K562 (cell line): ENCODE results near the gene LHPP. TPM values are rescaled to one million over a fixed set of nuclear protein-coding genes. Genes with fewer than 3 reads are reported as not detected.

Experiments used
- CBFA2T3 ChIP-seq: fragments of 450-650 bp; IDR thresholded peaks from 2 replicates; pipeline ENCODE4 v1.6.1; 2017
- CHD1 ChIP-seq: fragments of 200-600 bp; sonication (generic); IDR thresholded peaks from one replicate; pipeline ENCODE4 v1.6.1; 2012; ENCODE audit warnings: mild to moderate bottlenecking, moderate library complexity, low read length, inconsistent platforms
- GABPB1 ChIP-seq: sonication (generic); formaldehyde crosslinking; IDR thresholded peaks from 2 replicates; pipeline ENCODE4 v1.8.0; 2022; ENCODE audit warnings: mild to moderate bottlenecking, missing genetic modification reagents
- HIVEP1 ChIP-seq: fragments of 250-450 bp; sonication (Bioruptor Pico); IDR thresholded peaks from 2 replicates; pipeline ENCODE4 v1.4.0; 2020; ENCODE audit warnings: mild to moderate bottlenecking
- LCOR ChIP-seq: sonication (generic); formaldehyde crosslinking; IDR thresholded peaks from 2 replicates; pipeline ENCODE4 v1.8.0; 2022; ENCODE audit warnings: mild to moderate bottlenecking, missing genetic modification reagents
- MNT ChIP-seq, 2 experiments: fragments of 450-650 bp; conservative IDR thresholded peaks; 2 replicates each; pipeline ENCODE4 v1.6.1; 2017; ENCODE audit warnings: mild to moderate bottlenecking in 2 of 2, moderate library complexity in 2 of 2
- SPI1 ChIP-seq: IDR thresholded peaks from 2 replicates; pipeline ENCODE4 v1.6.1; 2011; ENCODE audit warnings: low read depth, low read length, control low read depth, borderline replicate concordance
- TAL1 ChIP-seq: fragments of 450-650 bp; IDR thresholded peaks from 2 replicates; pipeline ENCODE4 v1.6.1; 2016; ENCODE audit warnings: mild to moderate bottlenecking
- TEAD1 ChIP-seq, 2 experiments: fragments of 450-650 bp in 1 of 2; sonication (generic) in 1 of 2; formaldehyde crosslinking; IDR thresholded peaks; 2 replicates each; pipeline versions ENCODE4 v1.4.0 to v1.8.0; 2020 to 2022; ENCODE audit warnings: mild to moderate bottlenecking in 2 of 2, missing genetic modification reagents in 1 of 2
- TEAD4 ChIP-seq, 2 experiments: sonication (generic) in 1 of 2; formaldehyde crosslinking in 1 of 2; IDR thresholded peaks; 2 replicates each; pipeline versions ENCODE4 v1.6.1 to v1.8.0; 2012 to 2022; ENCODE audit warnings: borderline replicate concordance in 1 of 2, inconsistent platforms in 1 of 2, low read length in 1 of 2, mild to moderate bottlenecking in 1 of 2, missing genetic modification reagents in 1 of 2
- TFAP4 ChIP-seq: sonication (generic); formaldehyde crosslinking; IDR thresholded peaks from 2 replicates; pipeline ENCODE4 v1.8.0; 2022; ENCODE audit warnings: missing genetic modification reagents, mild to moderate bottlenecking, moderate library complexity, borderline replicate concordance
- TRIM24 ChIP-seq, 2 experiments: fragments of 450-650 bp; IDR thresholded peaks; 2 replicates each; pipeline ENCODE4 v1.6.1; 2016
- XRCC5 ChIP-seq: fragments of 200-400 bp; formaldehyde crosslinking; IDR thresholded peaks from 2 replicates; pipeline ENCODE4 v1.6.1; 2017; ENCODE audit warnings: low read depth, mild to moderate bottlenecking, low read length
- ZEB2 ChIP-seq: fragments of 450-650 bp; IDR thresholded peaks from 2 replicates; pipeline ENCODE4 v1.6.1; 2016
- polyA plus RNA-seq, 8 experiments: library from polyadenylated mRNA; depleted of rRNA in 4 of 8; stranded (reverse) in 5 of 8; unstranded in 3 of 8; fragments of >200 nt; fragmentation: Nextera tagmentation in 2 of 8; fragmentation: Illumina TruSeq in 1 of 8; extraction: Ambion mirVana in 2 of 8; extraction: Trizol in 1 of 8; gene quantifications; 2 replicates each; pipeline versions ENCODE4 v1.2.1 to v1.2.3, GENCODE V29; 2011 to 2014; ENCODE audit warnings: inconsistent platforms in 1 of 8, missing spikeins in 1 of 8
- total RNA-seq, 7 experiments: library from RNA; depleted of rRNA in 6 of 7; stranded (reverse); fragments of >200 nt in 6 of 7; fragmentation: Illumina TruSeq in 2 of 7; extraction: Trizol in 2 of 7; gene quantifications; 2 replicates each; pipeline versions ENCODE4 v1.2.1 to v1.2.3, GENCODE V29; 2011 to 2021; ENCODE audit warnings: low replicate concordance in 1 of 7

Gene LHPP
- total and polyA plus RNA-seq, 9 of the 15 experiments (the other 6 are each of a cell fraction or from before 2014, with no cell fraction given) = 0.34 to 7.4 (median 3.0) TPM

DNA sequence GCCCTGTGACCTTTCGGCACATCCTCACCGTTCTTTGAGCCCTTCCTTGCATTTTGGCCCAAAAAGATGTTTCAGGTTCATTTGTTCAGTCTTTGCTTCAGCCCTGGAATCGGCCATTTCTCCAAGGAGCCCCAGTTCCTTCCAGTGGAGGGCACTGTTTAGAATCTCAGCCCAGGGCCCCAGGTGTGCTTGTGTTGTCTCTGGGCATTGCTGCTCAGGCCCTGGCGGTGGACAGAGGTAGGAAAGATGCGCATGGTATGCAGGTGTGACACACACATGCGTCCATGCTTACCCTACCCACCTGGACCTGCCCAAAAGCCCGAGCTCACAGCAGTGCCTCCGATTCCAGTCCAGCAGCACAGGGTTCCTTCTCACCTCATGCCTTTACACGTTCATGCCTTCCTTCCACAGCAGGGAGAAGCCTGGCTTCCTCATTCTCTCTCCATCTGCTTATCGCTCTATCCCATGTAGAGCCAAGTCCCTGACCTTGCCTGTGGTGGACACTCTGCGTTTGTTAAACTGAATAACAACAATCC lies 70.6 kb downstream of the LHPP start (continued):
- TF ChIP-seq MNT (conservative IDR thresholded peaks at IDR 0.05) (peak in 1 of 2 experiments; percentile 33; a peak in 1 of 4 replicates), CHD1 (no peak), XRCC5 (peak; percentile 51; the same call in 1 of the 2 replicates), TEAD4 (IDR thresholded peaks at IDR 0.05; ENCODE audit: low read length) (peak; percentile 33; the same call in 1 of the 2 replicates), TEAD4 (CRISPR knock-in tag; IDR thresholded peaks at IDR 0.05; ENCODE audit: borderline replicate concordance) (no peak), TAL1 (peak; percentile 10; the same call in 1 of the 2 replicates), LCOR (CRISPR knock-in tag) (0 out of 2 replicates have a peak, but pooled peaks have one; percentile 43), HIVEP1 (CRISPR knock-in tag) (no peak), CBFA2T3 (peak; percentile 37; the same call in 1 of the 2 replicates), GABPB1 (peak; percentile 37; the same call in 1 of the 2 replicates), ZEB2 (peak; percentile 70; the same call in 1 of the 2 replicates), TFAP4 (peak; percentile 46; the same call in 1 of the 2 replicates), TEAD1 (CRISPR knock-in tag; IDR thresholded peaks at IDR 0.05) (peak in 1 of 2 experiments; percentile 37; a peak in 1 of 4 replicates), TRIM24 (IDR thresholded peaks at IDR 0.05) (no peak), SPI1 (peak; percentile 89)
